ENCODE data around the gene YEATS4.

The YEATS4 gene

GRCh38 chr12:69343357-69343756, 16.2 kb upstream of the YEATS4 start:
- no peak for DNase-seq

GRCh38 chr12:69343885-69344612, 15.5 kb upstream of the YEATS4 start:
- no peak for DNase-seq

GRCh38 chr12:69345077-69345476, 14.5 kb upstream of the YEATS4 start:
- no peak for DNase-seq

- DNase-seq, result no peak
Measured at GRCh38 chr12:69345742-69346141, 13.8 kb upstream of the YEATS4 start.

GRCh38 chr12:69348162-69348938, 11.2 kb upstream of the YEATS4 start, which contains the start of gene LYZ:
LYZ (plus strand) TSS chr12:69348381; CDS start chr12:69348409, 28 bp downstream.
- no peak for DNase-seq

- no peak for DNase-seq
Measured at GRCh38 chr12:69350002-69350626, 9.4 kb upstream of the YEATS4 start.

- DNase-seq, result no peak
Measured at GRCh38 chr12:69350777-69351176, 8.8 kb upstream of the YEATS4 start.

- DNase-seq, result no peak
Measured at GRCh38 chr12:69351462-69352236, 7.9 kb upstream of the YEATS4 start.

- DNase-seq, result no peak
Measured at GRCh38 chr12:69352904-69353303, 6.6 kb upstream of the YEATS4 start.

- no peak for DNase-seq
Measured at GRCh38 chr12:69354172-69354555, 5.4 kb upstream of the YEATS4 start.

GRCh38 chr12:69354556-69355187, 4.9 kb upstream of the YEATS4 start:
- no peak for DNase-seq

- no peak for DNase-seq
Measured at GRCh38 chr12:69355363-69356028, 4.0 kb upstream of the YEATS4 start.

GRCh38 chr12:69360348-69360672, 767 bp downstream of the YEATS4 start:
- no peak for DNase-seq

GRCh38 chr12:69366796-69367195, 7.3 kb downstream of the YEATS4 start:
- no peak for DNase-seq

GRCh38 chr12:69368171-69368570, 8.6 kb downstream of the YEATS4 start:
- no peak for DNase-seq

GRCh38 chr12:69383074-69383473, 23.5 kb downstream of the YEATS4 start:
- DNase-seq, result no peak

- no peak for DNase-seq
Measured at GRCh38 chr12:69385038-69385437, 25.5 kb downstream of the YEATS4 start.

- DNase-seq, result no peak
Measured at GRCh38 chr12:69386921-69387320, 27.4 kb downstream of the YEATS4 start.

GRCh38 chr12:69388371-69388770, 28.8 kb downstream of the YEATS4 start:
- DNase-seq, result peak; percentile 24

GRCh38 chr12:69389831-69390230, 30.3 kb downstream of the YEATS4 start:
- no peak for DNase-seq

GRCh38 chr12:69392179-69392928, 32.8 kb downstream of the YEATS4 start:
- DNase-seq, result no peak

All from NCI-H2171 (cell line).